Body of pancreas (tissue), 4 donors: ENCODE measurements around the gene BCO1.

Experiments used
- CTCF ChIP-seq, 7 experiments: fragments of 450-650 bp in 4 of 7; fragments of 200-600 bp in 3 of 7; sonication (generic) in 3 of 7; IDR thresholded peaks; one replicate each; pipeline ENCODE4 v1.5.1; 2016 to 2019; ENCODE audit warnings: antibody characterized with exemption in 7 of 7
- POLR2A ChIP-seq, 3 donors: fragments of 450-650 bp; IDR thresholded peaks; one replicate each; pipeline ENCODE4 v1.6.1; 2016; ENCODE audit warnings: antibody characterized with exemption in 3 of 3, mild to moderate bottlenecking in 2 of 3

- TF ChIP-seq CTCF (IDR thresholded peaks at IDR 0.05) (no peak), POLR2A (IDR thresholded peaks at IDR 0.05) (no peak)
Observed at GRCh38 chr16:81207076-81207475, 31.4 kb upstream of the BCO1 start.
